SK-N-SH (cell line): ENCODE results near the gene FPR2. TPM values are rescaled to one million over a fixed set of nuclear protein-coding genes. Genes with fewer than 3 reads are reported as not detected.
A peak's percentile ranks its signal among the peaks of the same experiment; 100 is the strongest.

Source experiments
- CTCF ChIA-PET: fragments of 300-600, 350-600 bp; formaldehyde crosslinking; extraction: SDS; loops from one replicate; lab custom pipeline; 2021; lab: Yijun Ruan, JAX
- POLR2A ChIA-PET: fragments of 350-600 bp; sonication (Branson Sonifier 250); formaldehyde crosslinking; extraction: SDS; loops from one replicate; lab custom pipeline; 2020; ENCODE audit warnings: antibody characterized with exemption, inconsistent platforms; lab: Yijun Ruan, JAX
- DNase-seq: peaks from one replicate; pipeline ENCODE4 v3.0.0; 2012
- H2AFZ ChIP-seq: fragments of 200-600 bp; sonication (generic); 2 replicates; pipeline ENCODE4 v1.8.1; 2016; ENCODE audit warnings: antibody characterized with exemption, mild to moderate bottlenecking, low read depth
- H3F3A ChIP-seq: fragments of 200-600 bp; sonication (generic); replicated peaks from 2 replicates; pipeline ENCODE3; 2016; ENCODE audit warnings: antibody characterized with exemption, mild to moderate bottlenecking; ENCODE audit not compliant: insufficient read depth
- H3K27ac ChIP-seq, 2 experiments: fragments of 200-500 bp in 1 of 2; fragments of 200-600 bp in 1 of 2; sonication (Bioruptor generic) in 1 of 2; sonication (generic), shearing (Covaris generic) in 1 of 2; 2 replicates each; pipeline versions ENCODE4 v1.5.1 to v1.6.1; 2014 to 2016; ENCODE audit warnings: low read depth in 2 of 2, inconsistent platforms in 1 of 2, low read length in 1 of 2, mild to moderate bottlenecking in 1 of 2, mixed read lengths in 1 of 2
- H3K27me3 ChIP-seq: fragments of 200-600 bp; sonication (generic), shearing (Covaris generic); 2 replicates; pipeline ENCODE4 v1.6.1; 2016; ENCODE audit warnings: mixed run types; ENCODE audit not compliant: insufficient read depth
- H3K36me3 ChIP-seq, 2 experiments: fragments of 200-500 bp in 1 of 2; fragments of 200-600 bp in 1 of 2; sonication (Bioruptor generic) in 1 of 2; sonication (generic) in 1 of 2; replicated peaks in 1 of 2; 2 replicates each; pipeline versions ENCODE3 to v1.5.1; 2014 to 2016; ENCODE audit warnings: low read length in 1 of 2, mild to moderate bottlenecking in 1 of 2; ENCODE audit not compliant: insufficient read depth in 2 of 2, control insufficient read depth in 1 of 2
- H3K4me1 ChIP-seq, 2 experiments: fragments of 200-500 bp in 1 of 2; fragments of 200-600 bp in 1 of 2; sonication (Bioruptor generic) in 1 of 2; sonication (generic), shearing (Covaris generic) in 1 of 2; 2 replicates each; pipeline versions ENCODE4 v1.5.1 to v1.6.1; 2014 to 2016; ENCODE audit warnings: low read depth in 1 of 2, low read length in 1 of 2, mixed run types in 1 of 2; ENCODE audit not compliant: insufficient read depth in 2 of 2, control insufficient read depth in 1 of 2
- H3K4me2 ChIP-seq: fragments of 200-600 bp; sonication (generic), shearing (Covaris generic); 2 replicates; pipeline ENCODE4 v1.6.1; 2017; ENCODE audit warnings: mixed run types
- H3K4me3 ChIP-seq, 2 experiments: fragments of 200-500 bp in 1 of 2; fragments of 200-600 bp in 1 of 2; sonication (Bioruptor generic) in 1 of 2; sonication (generic), shearing (Covaris generic) in 1 of 2; 2 replicates each; pipeline versions ENCODE4 v1.5.1 to v1.8.1; 2014 to 2016; ENCODE audit warnings: low read depth in 2 of 2, inconsistent platforms in 1 of 2, low read length in 1 of 2, mild to moderate bottlenecking in 1 of 2, mixed read lengths in 1 of 2, moderate library complexity in 1 of 2
- H3K79me2 ChIP-seq: fragments of 200-600 bp; sonication (generic); 2 replicates; pipeline ENCODE4 v1.8.1; 2017; ENCODE audit warnings: mild to moderate bottlenecking; ENCODE audit not compliant: insufficient read depth
- H3K9ac ChIP-seq: fragments of 200-600 bp; sonication (generic); 2 replicates; pipeline ENCODE4 v1.6.1; 2017; ENCODE audit warnings: mixed run types
- H3K9me2 ChIP-seq: fragments of 200-600 bp; sonication (generic); 2 replicates; pipeline ENCODE4 v1.6.1; 2017; ENCODE audit warnings: mixed run types
- H3K9me3 ChIP-seq: fragments of 200-600 bp; sonication (generic); 2 replicates; pipeline ENCODE4 v1.6.1; 2017; ENCODE audit warnings: mixed run types, mild to moderate bottlenecking, moderate library complexity
- H4K20me1 ChIP-seq: fragments of 200-600 bp; sonication (generic); 2 replicates; pipeline ENCODE4 v1.6.1; 2017; ENCODE audit warnings: mild to moderate bottlenecking, mixed run types; ENCODE audit not compliant: insufficient read depth
- CTCF ChIP-seq: fragments of 200-600 bp; sonication (generic); IDR thresholded peaks from 2 replicates; pipeline ENCODE4 v1.6.1; 2017; ENCODE audit warnings: antibody characterized with exemption, mild to moderate bottlenecking, moderate library complexity
- FOSL2 ChIP-seq: IDR thresholded peaks from 2 replicates; pipeline ENCODE4 v1.4.0; 2012; ENCODE audit warnings: low read depth, mild to moderate bottlenecking, moderate library complexity, borderline replicate concordance
- IRF3 ChIP-seq: fragments of 150-350 bp; IDR thresholded peaks from 2 replicates; pipeline ENCODE4 v1.6.1; 2016; ENCODE audit warnings: mild to moderate bottlenecking, low read depth, low read length
- MXI1 ChIP-seq: IDR thresholded peaks from 2 replicates; pipeline ENCODE4 v1.6.1; 2012; ENCODE audit warnings: mild to moderate bottlenecking, low read depth, low read length, improper control_type of control experiment
- NFIC ChIP-seq: IDR thresholded peaks from 2 replicates; pipeline ENCODE4 v1.4.0; 2012; ENCODE audit warnings: borderline replicate concordance
- NRF1 ChIP-seq: IDR thresholded peaks from 2 replicates; pipeline ENCODE4 v1.6.1; 2012; ENCODE audit warnings: low read depth, mild to moderate bottlenecking, low read length
- SMC3 ChIP-seq: IDR thresholded peaks from 2 replicates; pipeline ENCODE4 v1.6.1; 2012; ENCODE audit warnings: low read depth, low read length, improper control_type of control experiment
- WGBS: methylation state at CpG from one replicate; pipeline ENCODE4 v1.1.6; 2017; ENCODE audit warnings: low lambda C conversion rate; 5-methylcytosine and 5-hydroxymethylcytosine counted together
- polyA plus RNA-seq, 3 experiments: library from polyadenylated mRNA; depleted of rRNA; stranded (reverse); fragments of >200 nt; gene quantifications; 2 replicates each; pipeline ENCODE4 v1.2.3, GENCODE V29; 2012
- TF ChIP-seq, protein P1 (sequence below): fragments of 150-350 bp; IDR thresholded peaks from 2 replicates; pipeline ENCODE4 v1.6.1; 2017; ENCODE audit warnings: antibody characterized with exemption, low read length, low read depth, borderline replicate concordance

The FPR2 gene
- polyA plus RNA-seq, 1 of the 3 experiments (the other 2 are of a cell fraction), result not detected

DNA sequence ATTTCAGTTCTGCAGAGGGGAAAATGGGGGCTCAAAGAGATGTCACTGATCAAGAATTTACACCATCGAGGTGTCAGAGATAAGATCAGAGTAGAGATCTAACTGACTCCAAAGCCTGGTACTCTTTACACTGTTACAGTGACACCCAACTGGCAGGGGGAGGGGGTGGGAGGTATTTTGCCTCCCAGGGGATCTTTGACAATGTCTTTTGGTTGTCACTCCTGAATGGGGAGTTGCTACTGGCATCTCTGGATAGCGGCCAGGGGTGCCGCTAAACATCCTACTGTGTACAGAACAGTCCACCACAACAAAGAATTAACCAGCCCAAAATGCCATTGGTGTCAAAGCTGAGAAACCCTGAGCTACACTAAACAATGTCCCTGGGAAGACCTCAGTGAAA, 37.1 kb downstream of the FPR2 start:
- 16% methylated on average over 3 of the region's 3 CpGs for WGBS
- H3K4me3 ChIP-seq, result no peak overlapping the region
- CTCF ChIA-PET, result interaction anchor here (2.4 kb wide), 1 partner anchor 10 kb away, joined by 9 read pairs; no protein-coding TSS in a partner anchor

More for the DNA sequence above, 37.1 kb downstream of the FPR2 start:
- TF ChIP-seq FOSL2 (no peak), IRF3 (no peak), MXI1 (no peak), CTCF (no peak), SMC3 (no peak), NRF1 (no peak), NFIC (no peak)
- TF ChIP-seq, protein P1, sequence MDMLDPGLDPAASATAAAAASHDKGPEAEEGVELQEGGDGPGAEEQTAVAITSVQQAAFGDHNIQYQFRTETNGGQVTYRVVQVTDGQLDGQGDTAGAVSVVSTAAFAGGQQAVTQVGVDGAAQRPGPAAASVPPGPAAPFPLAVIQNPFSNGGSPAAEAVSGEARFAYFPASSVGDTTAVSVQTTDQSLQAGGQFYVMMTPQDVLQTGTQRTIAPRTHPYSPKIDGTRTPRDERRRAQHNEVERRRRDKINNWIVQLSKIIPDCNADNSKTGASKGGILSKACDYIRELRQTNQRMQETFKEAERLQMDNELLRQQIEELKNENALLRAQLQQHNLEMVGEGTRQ, result no peak
- Histone ChIP-seq H3K9me2 (no peaks in the 10 kb centered on the region), H2AFZ (no peak overlapping the region), H3K79me2 (no peaks in the 10 kb centered on the region; the same call in 1 of the 2 replicates), H3K27ac (peak overlapping the region in 1 of 2 experiments; percentile 91; a peak in 2 of 4 replicates), H3F3A (peaks cover 51% of the 10 kb centered on the region), H4K20me1 (no peaks in the 10 kb centered on the region), H3K4me2 (0 out of 2 replicates have a peak overlapping the region, but pooled peaks have one; percentile 75), H3K27me3 (no peaks in the 10 kb centered on the region), H3K9ac (0 out of 2 replicates have a peak overlapping the region, but pooled peaks have one; percentile 16), H3K9me3 (no peaks in the 10 kb centered on the region), H3K4me1 (peaks cover 10 to 32% of the 10 kb centered on the region in 2 experiments; a peak in 3 of 4 replicates), H3K36me3 (no peaks in the 10 kb centered on the region)
- DNase-seq, result no peak
- POLR2A ChIA-PET, result no interaction called here
